IMR-90 (cell line): Measurements from ENCODE around the gene PLCL1. TPM values are rescaled to one million over a fixed set of nuclear protein-coding genes. Genes with fewer than 3 reads are reported as not detected.

Source experiments
- ATAC-seq: fragments of 200-7000 bp; cut with Tn5 transposase; 2 replicates; pipeline ENCODE4 v1.9.1; 2020; ENCODE audit warnings: low read depth, mild to moderate bottlenecking, moderate library complexity
- BruUV-seq: library from RNA; stranded (reverse); fragments of 400-500 nt; replicated peaks from 2 replicates; lab custom pipeline; 2021; lab: Mats Ljungman, UMichigan
- CTCF ChIA-PET: fragments of 300-600 bp; formaldehyde crosslinking; extraction: SDS; loops from one replicate; lab custom pipeline; 2021; ENCODE audit warnings: antibody characterized with exemption; lab: Yijun Ruan, JAX
- POLR2A ChIA-PET: fragments of 300-600 bp; sonication (Branson Sonifier 250); formaldehyde crosslinking; loops from one replicate; lab custom pipeline; 2022; ENCODE audit warnings: antibody characterized with exemption; ENCODE audit not compliant: unreplicated experiment; lab: Charles Lee
- DNase-seq: peaks from one replicate; pipeline ENCODE4 v3.0.0; 2013
- H2AFZ ChIP-seq: replicated peaks from 2 replicates; pipeline ENCODE3; 2013; ENCODE audit warnings: low read length, mild to moderate bottlenecking; ENCODE audit not compliant: poor library complexity
- H2AK5ac ChIP-seq: 2 replicates; pipeline ENCODE4 v1.6.1; 2013; ENCODE audit warnings: low read depth, low read length, inconsistent platforms
- H2AK9ac ChIP-seq: replicated peaks from 2 replicates; pipeline ENCODE3; 2013; ENCODE audit warnings: mild to moderate bottlenecking, low read depth, low read length, moderate library complexity; ENCODE audit not compliant: poor library complexity
- H2BK120ac ChIP-seq: 2 replicates; pipeline ENCODE4 v1.6.1; 2013; ENCODE audit warnings: low read depth, low read length, inconsistent platforms
- H2BK15ac ChIP-seq: 3 replicates; pipeline ENCODE4 v1.6.1; 2013; ENCODE audit warnings: low read depth, low read length, inconsistent platforms
- H2BK20ac ChIP-seq: 2 replicates; pipeline ENCODE4 v1.6.1; 2013; ENCODE audit warnings: low read depth, mild to moderate bottlenecking, inconsistent platforms, low read length, moderate library complexity
- H2BK5ac ChIP-seq: 2 replicates; pipeline ENCODE4 v1.6.1; 2013; ENCODE audit warnings: mild to moderate bottlenecking, low read depth, low read length, inconsistent platforms; ENCODE audit not compliant: poor library complexity, severe bottlenecking
- H3K14ac ChIP-seq: replicated peaks from 2 replicates; pipeline ENCODE4 v1.6.1; 2013; ENCODE audit warnings: low read depth, low read length, inconsistent platforms
- H3K18ac ChIP-seq: 2 replicates; pipeline ENCODE4 v1.6.1; 2013; ENCODE audit warnings: low read depth, low read length, control low read depth
- H3K23ac ChIP-seq: 2 replicates; pipeline ENCODE4 v1.6.1; 2013; ENCODE audit warnings: low read depth, low read length, inconsistent platforms
- H3K27ac ChIP-seq: 2 replicates; pipeline ENCODE4 v1.5.1; 2013; ENCODE audit warnings: mild to moderate bottlenecking, control low read depth, low read length; ENCODE audit not compliant: insufficient read depth
- H3K27me3 ChIP-seq: 2 replicates; pipeline ENCODE4 v1.6.1; 2013; ENCODE audit warnings: low read length; ENCODE audit not compliant: control insufficient read depth, insufficient read depth
- H3K36me3 ChIP-seq: 2 replicates; pipeline ENCODE4 v1.6.1; 2013; ENCODE audit warnings: low read length, mixed read lengths; ENCODE audit not compliant: control insufficient read depth, insufficient read depth
- H3K4ac ChIP-seq: 2 replicates; pipeline ENCODE4 v1.6.1; 2013; ENCODE audit warnings: low read depth, low read length, inconsistent platforms
- H3K4me1 ChIP-seq: 2 replicates; pipeline ENCODE4 v1.6.1; 2013; ENCODE audit warnings: low read length, mixed read lengths; ENCODE audit not compliant: control insufficient read depth, insufficient read depth
- H3K4me2 ChIP-seq: 2 replicates; pipeline ENCODE4 v1.6.1; 2013; ENCODE audit warnings: low read depth, mild to moderate bottlenecking, control low read depth, low read length, moderate library complexity
- H3K4me3 ChIP-seq: 2 replicates; pipeline ENCODE4 v1.5.1; 2013; ENCODE audit warnings: low read depth, mild to moderate bottlenecking, control low read depth, low read length, moderate library complexity; ENCODE audit not compliant: insufficient read depth
- H3K56ac ChIP-seq: 2 replicates; pipeline ENCODE4 v1.6.1; 2013; ENCODE audit warnings: low read length, inconsistent platforms; ENCODE audit not compliant: insufficient read depth; ENCODE audit errors: extremely low read depth
- H3K79me1 ChIP-seq, 2 experiments: 2 replicates each; pipeline ENCODE4 v1.6.1; 2013; ENCODE audit warnings: low read length in 2 of 2, inconsistent platforms in 1 of 2, low read depth in 1 of 2
- H3K9ac ChIP-seq: 2 replicates; pipeline ENCODE4 v1.6.1; 2013; ENCODE audit warnings: low read depth, low read length, control low read depth
- H3K9me1 ChIP-seq: 2 replicates; pipeline ENCODE4 v1.6.1; 2013; ENCODE audit warnings: low read length, inconsistent platforms; ENCODE audit not compliant: insufficient read depth
- H3K9me3 ChIP-seq: 2 replicates; pipeline ENCODE4 v1.6.1; 2013; ENCODE audit warnings: low read length; ENCODE audit not compliant: control insufficient read depth, insufficient read depth
- H4K20me1 ChIP-seq: 2 replicates; pipeline ENCODE4 v1.6.1; 2013; ENCODE audit warnings: low read length, inconsistent platforms; ENCODE audit not compliant: insufficient read depth
- H4K5ac ChIP-seq: 2 replicates; pipeline ENCODE4 v1.6.1; 2013; ENCODE audit warnings: mild to moderate bottlenecking, low read depth, low read length, control low read depth
- H4K8ac ChIP-seq, 2 experiments: 2 replicates each; pipeline ENCODE4 v1.6.1; 2013; ENCODE audit warnings: low read depth in 2 of 2, low read length in 2 of 2, control low read depth in 1 of 2, inconsistent platforms in 1 of 2
- H4K91ac ChIP-seq: 2 replicates; pipeline ENCODE4 v1.6.1; 2013; ENCODE audit warnings: low read depth, low read length, inconsistent platforms; ENCODE audit not compliant: insufficient read depth
- BHLHE40 ChIP-seq: fragments of 150-350 bp; IDR thresholded peaks from 2 replicates; pipeline ENCODE4 v1.6.1; 2016; ENCODE audit warnings: mild to moderate bottlenecking, low read depth, low read length
- CHD1 ChIP-seq: IDR thresholded peaks from 2 replicates; pipeline ENCODE4 v1.6.1; 2012; ENCODE audit warnings: low read depth, low read length, improper control_type of control experiment
- MAFK ChIP-seq: IDR thresholded peaks from 2 replicates; pipeline ENCODE4 v1.6.1; 2012; ENCODE audit warnings: low read depth, low read length, improper control_type of control experiment
- MAZ ChIP-seq: IDR thresholded peaks from 2 replicates; pipeline ENCODE4 v1.6.1; 2012; ENCODE audit warnings: low read depth, mild to moderate bottlenecking, low read length, improper control_type of control experiment, moderate library complexity, borderline replicate concordance
- MXI1 ChIP-seq: IDR thresholded peaks from 2 replicates; pipeline ENCODE4 v1.6.1; 2012; ENCODE audit warnings: low read depth, mild to moderate bottlenecking, low read length, moderate library complexity, borderline replicate concordance
- NFE2L2 ChIP-seq: fragments of 150-350 bp; IDR thresholded peaks from 2 replicates; pipeline ENCODE4 v1.6.1; 2016; ENCODE audit warnings: low read depth, mild to moderate bottlenecking, low read length
- POLR2A ChIP-seq: IDR thresholded peaks from 2 replicates; pipeline ENCODE4 v1.6.1; 2012; ENCODE audit warnings: mild to moderate bottlenecking, low read depth, low read length
- RAD21 ChIP-seq: IDR thresholded peaks from 2 replicates; pipeline ENCODE4 v1.6.1; 2012; ENCODE audit warnings: low read length, improper control_type of control experiment
- RCOR1 ChIP-seq: IDR thresholded peaks from 2 replicates; pipeline ENCODE4 v1.6.1; 2012; ENCODE audit warnings: mild to moderate bottlenecking, low read length, improper control_type of control experiment; ENCODE audit not compliant: insufficient replicate concordance
- RFX5 ChIP-seq: IDR thresholded peaks from 2 replicates; pipeline ENCODE4 v1.8.0; 2012; ENCODE audit warnings: low read depth, mild to moderate bottlenecking, low read length, moderate library complexity
- SMC3 ChIP-seq: fragments of 150-350 bp; IDR thresholded peaks from 2 replicates; pipeline ENCODE4 v1.6.1; 2016; ENCODE audit warnings: low read depth, mild to moderate bottlenecking, antibody characterized with exemption, low read length, moderate library complexity
- WGBS, 2 experiments: methylation state at CpG; one replicate each; pipeline versions ENCODE4 v1.1.5 to v1.1.7; 2013; ENCODE audit warnings: missing lambda C conversion rate in 2 of 2; ENCODE audit not compliant: insufficient read length in 1 of 2; ENCODE audit errors: extremely low coverage in 2 of 2; 5-methylcytosine and 5-hydroxymethylcytosine counted together
- dilution Hi-C: fragments of 300-500 bp; cut with HindIII; formaldehyde crosslinking; loops from one replicate; pipeline ENCODE4 v1.14.3; 2018; ENCODE audit warnings: low sequenced_read_pairs; ENCODE audit not compliant: unreplicated experiment
- in situ Hi-C: fragments of 300-500 bp; cut with MboI; formaldehyde crosslinking; loops from 3 replicates; pipeline ENCODE4 v1.14.3; 2019; ENCODE audit warnings: low sequenced_read_pairs, inconsistent platforms, mixed read lengths
- intact Hi-C: fragments of 100-400 bp; cut with micrococcal nuclease; formaldehyde crosslinking; loops from 2 replicates; pipeline ENCODE4 v1.10.0; 2022
- polyA plus RNA-seq, 3 experiments: library from polyadenylated mRNA; depleted of rRNA; stranded (reverse); fragments of >200 nt; gene quantifications; 2 replicates each; pipeline ENCODE4 v1.2.3, GENCODE V29; 2012; ENCODE audit warnings: low replicate concordance in 1 of 3
- total RNA-seq: library from RNA; depleted of rRNA; stranded (reverse); fragments of >200 nt; gene quantifications from 2 replicates; pipeline ENCODE4 v1.2.3, GENCODE V29; 2012
- TF ChIP-seq, protein P1 (sequence below): conservative IDR thresholded peaks from 2 replicates; pipeline ENCODE4 v1.5.1; 2012; ENCODE audit warnings: mild to moderate bottlenecking, low read depth, low read length, improper control_type of control experiment
- TF ChIP-seq, protein P2 (sequence below): fragments of 150-350 bp; IDR thresholded peaks from 2 replicates; pipeline ENCODE4 v1.6.1; 2017; ENCODE audit warnings: mild to moderate bottlenecking, antibody characterized with exemption, low read length, low read depth
- TF ChIP-seq, protein P3 (sequence below): fragments of 150-350 bp; IDR thresholded peaks from 2 replicates; pipeline ENCODE4 v1.6.1; 2016; ENCODE audit warnings: low read depth, mild to moderate bottlenecking, low read length, moderate library complexity, borderline replicate concordance

The PLCL1 gene
- total and polyA plus RNA-seq, 2 of the 4 experiments (the other 2 are of a cell fraction): 0.14 to 0.18 TPM

DNA sequence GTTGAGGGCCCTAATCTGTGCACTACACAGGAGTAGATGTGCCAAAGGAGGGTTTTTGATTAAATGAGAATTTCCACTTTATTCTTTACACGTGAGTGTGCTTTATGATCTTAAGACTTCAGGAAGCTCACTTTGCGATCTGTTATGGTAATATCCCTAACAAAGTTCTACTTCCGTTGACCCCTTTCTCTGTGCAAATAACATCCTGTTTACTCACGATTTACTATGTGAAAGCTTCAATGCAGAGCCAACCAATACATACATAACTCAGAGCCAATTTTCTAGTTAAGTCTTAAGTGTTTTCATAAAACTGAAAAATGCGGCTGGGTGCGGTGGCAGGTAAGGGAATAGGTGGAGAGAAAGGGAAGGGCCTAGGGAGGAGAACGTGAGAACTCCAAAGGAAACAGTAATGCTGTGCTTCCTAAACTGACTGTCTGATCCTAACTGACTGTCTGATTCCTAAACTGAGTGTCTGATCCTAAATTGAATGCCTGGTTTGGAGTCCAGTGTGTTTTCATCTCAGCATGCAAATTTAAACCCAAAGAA, 87.6 kb downstream of the PLCL1 start:
- in situ Hi-C loops (no loop called here), intact Hi-C loops (no loop called here), dilution Hi-C loops (no loop called here)
- TF ChIP-seq MAZ: no peak
- TF ChIP-seq POLR2A: no peak
- TF ChIP-seq, protein P1, sequence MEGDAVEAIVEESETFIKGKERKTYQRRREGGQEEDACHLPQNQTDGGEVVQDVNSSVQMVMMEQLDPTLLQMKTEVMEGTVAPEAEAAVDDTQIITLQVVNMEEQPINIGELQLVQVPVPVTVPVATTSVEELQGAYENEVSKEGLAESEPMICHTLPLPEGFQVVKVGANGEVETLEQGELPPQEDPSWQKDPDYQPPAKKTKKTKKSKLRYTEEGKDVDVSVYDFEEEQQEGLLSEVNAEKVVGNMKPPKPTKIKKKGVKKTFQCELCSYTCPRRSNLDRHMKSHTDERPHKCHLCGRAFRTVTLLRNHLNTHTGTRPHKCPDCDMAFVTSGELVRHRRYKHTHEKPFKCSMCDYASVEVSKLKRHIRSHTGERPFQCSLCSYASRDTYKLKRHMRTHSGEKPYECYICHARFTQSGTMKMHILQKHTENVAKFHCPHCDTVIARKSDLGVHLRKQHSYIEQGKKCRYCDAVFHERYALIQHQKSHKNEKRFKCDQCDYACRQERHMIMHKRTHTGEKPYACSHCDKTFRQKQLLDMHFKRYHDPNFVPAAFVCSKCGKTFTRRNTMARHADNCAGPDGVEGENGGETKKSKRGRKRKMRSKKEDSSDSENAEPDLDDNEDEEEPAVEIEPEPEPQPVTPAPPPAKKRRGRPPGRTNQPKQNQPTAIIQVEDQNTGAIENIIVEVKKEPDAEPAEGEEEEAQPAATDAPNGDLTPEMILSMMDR: no peak
- no peak for TF ChIP-seq RCOR1
- TF ChIP-seq MAFK: no peak
- TF ChIP-seq RFX5: no peak
- TF ChIP-seq, protein P2, sequence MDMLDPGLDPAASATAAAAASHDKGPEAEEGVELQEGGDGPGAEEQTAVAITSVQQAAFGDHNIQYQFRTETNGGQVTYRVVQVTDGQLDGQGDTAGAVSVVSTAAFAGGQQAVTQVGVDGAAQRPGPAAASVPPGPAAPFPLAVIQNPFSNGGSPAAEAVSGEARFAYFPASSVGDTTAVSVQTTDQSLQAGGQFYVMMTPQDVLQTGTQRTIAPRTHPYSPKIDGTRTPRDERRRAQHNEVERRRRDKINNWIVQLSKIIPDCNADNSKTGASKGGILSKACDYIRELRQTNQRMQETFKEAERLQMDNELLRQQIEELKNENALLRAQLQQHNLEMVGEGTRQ: no peak
- TF ChIP-seq NFE2L2: no peak
- TF ChIP-seq CHD1: no peak
- TF ChIP-seq, protein P3, sequence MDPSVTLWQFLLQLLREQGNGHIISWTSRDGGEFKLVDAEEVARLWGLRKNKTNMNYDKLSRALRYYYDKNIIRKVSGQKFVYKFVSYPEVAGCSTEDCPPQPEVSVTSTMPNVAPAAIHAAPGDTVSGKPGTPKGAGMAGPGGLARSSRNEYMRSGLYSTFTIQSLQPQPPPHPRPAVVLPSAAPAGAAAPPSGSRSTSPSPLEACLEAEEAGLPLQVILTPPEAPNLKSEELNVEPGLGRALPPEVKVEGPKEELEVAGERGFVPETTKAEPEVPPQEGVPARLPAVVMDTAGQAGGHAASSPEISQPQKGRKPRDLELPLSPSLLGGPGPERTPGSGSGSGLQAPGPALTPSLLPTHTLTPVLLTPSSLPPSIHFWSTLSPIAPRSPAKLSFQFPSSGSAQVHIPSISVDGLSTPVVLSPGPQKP: no peak
- TF ChIP-seq RAD21: no peak
- no peak for TF ChIP-seq SMC3
- TF ChIP-seq BHLHE40: no peak
- no peak for TF ChIP-seq MXI1
- Histone ChIP-seq H2AK5ac (no peak overlapping the region), H3K56ac (no peak overlapping the region), H3K23ac (no peak overlapping the region), H3K9ac (no peak overlapping the region), H3K4me1 (peaks cover 2% of the 10 kb centered on the region), H4K20me1 (no peaks in the 10 kb centered on the region), H2BK5ac (no peak overlapping the region), H3K4me3 (no peak overlapping the region), H3K14ac (no peak overlapping the region), H4K8ac (no peak overlapping the region), H4K91ac (no peak overlapping the region), H3K9me3 (no peaks in the 10 kb centered on the region), H2AFZ (no peak overlapping the region), H2BK20ac (no peak overlapping the region), H3K4ac (no peak overlapping the region), H3K9me1 (no peaks in the 10 kb centered on the region; the same call in 1 of the 2 replicates), H3K36me3 (no peaks in the 10 kb centered on the region), H3K18ac (no peak overlapping the region), H2AK9ac (no peak overlapping the region), H3K27me3 (no peaks in the 10 kb centered on the region), H3K27ac (no peak overlapping the region), H4K5ac (no peak overlapping the region), H2BK15ac (no peak overlapping the region), H3K4me2 (no peak overlapping the region), H3K79me1 (no peaks in the 10 kb centered on the region), H2BK120ac (no peak overlapping the region)
- BruUV-seq: no TSS peak
- DNase-seq (no peak), ATAC-seq (no peak)
- ChIA-PET POLR2A (no interaction called here), CTCF (interaction anchor here (1.1 kb wide), 1 partner anchor 11 kb away, joined by 5 read pairs; no protein-coding TSS in a partner anchor)
- WGBS, 2 experiments: 81% methylated on average over 3 of the region's 7 CpGs; no CpG with 5 or more reads in 1 of the 2 experiments
